HG03280 (cell line): ENCODE data around the gene CEP85.
"Not testable (repeated sequence)": the region's sequence is repeated elsewhere in the genome, so short reads cannot be mapped to it uniquely, and the experiment has no call there.

Experiments
- ATAC-seq: cut with Tn5 transposase; IDR thresholded peaks from one replicate; pipeline ENCODE4 v1.9.1; 2021; ENCODE audit warnings: mild to moderate bottlenecking, moderate library complexity; ENCODE audit not compliant: unreplicated experiment

The CEP85 gene

DNA sequence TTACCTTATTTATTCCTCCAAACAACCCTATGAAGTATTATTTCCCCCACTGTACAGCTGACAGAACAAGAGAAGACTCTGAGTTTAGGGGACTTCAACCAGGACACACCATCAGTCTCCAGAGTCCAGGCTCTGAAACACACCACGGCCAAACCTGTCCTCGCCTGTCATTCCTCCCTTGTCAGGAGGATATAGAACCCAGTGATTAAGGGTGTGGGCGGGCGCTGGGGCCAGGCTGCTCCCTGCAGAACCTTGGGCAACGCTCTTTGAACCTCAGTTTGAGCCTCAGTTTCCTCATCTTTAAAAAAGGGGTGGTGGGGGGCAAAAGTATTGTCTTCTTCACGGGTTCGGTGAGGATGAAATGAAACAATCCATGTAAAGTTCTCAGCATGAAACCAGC is 9.4 kb upstream of the CEP85 start:
- ATAC-seq: no peak

DNA sequence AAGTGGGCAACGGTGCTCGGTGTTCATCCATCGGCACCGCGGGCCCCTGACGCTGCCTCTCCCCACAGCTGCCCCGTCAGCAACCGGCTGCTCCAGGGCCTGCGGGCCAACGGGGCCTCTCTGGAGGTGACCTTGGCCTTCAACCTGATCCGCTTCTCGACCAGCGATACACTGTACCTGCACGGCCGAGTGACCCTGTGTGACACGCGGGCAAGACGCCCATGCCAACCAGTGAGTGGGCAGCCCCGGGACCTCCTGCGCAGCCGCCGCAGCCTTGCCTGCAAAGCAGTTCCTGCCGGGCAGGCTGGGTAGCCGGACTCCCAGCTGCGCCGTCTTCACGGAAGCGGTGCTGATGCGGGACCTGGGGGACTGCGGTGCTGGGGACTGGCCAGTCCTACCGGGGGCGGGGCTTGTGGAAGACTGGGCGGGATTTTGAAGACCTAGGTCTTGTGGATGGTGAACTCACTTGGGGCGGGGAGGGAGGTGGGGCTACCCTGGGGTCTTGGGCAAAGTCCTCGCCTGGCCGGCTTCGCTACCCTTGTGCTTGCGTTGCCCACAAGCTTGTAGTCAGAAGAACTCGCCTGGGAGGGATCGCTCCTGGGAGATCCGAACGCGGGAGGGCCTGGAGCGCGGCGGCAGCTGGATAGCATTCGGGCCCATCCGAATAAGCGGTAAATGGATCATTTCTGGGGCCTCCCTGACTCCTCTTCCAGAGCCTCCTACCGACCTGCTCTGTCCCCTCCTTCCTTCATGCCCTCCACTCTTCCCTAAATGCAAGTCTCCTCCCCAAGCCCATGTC is 8.8 kb upstream of the CEP85 start:
- ATAC-seq: no peak

DNA sequence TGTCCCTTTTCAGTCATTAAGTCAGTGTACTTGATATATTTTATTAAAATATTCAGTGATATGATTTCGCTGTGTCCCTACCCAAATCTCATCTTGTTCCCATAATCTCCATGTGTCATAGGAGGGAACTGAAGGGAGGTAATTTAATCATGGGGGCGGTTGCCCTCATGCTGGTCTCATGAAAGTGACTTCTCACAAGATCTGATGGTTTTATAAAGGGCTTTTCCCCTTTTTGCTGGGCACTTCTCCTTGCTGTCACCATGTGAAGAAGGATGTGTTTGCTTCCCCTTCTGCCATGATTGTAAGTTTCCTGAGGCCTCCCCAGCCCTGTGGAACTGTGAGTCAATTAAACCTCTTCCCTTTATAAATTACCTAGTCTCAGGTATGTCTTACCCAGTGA is 3.3 kb upstream of the CEP85 start:
- not testable (repeated sequence) for ATAC-seq

GRCh38 chr1:26234644-26235370 is 807 bp downstream of the CEP85 start:
- no peak for ATAC-seq

GRCh38 chr1:26237230-26237966 is 3.4 kb downstream of the CEP85 start:
- ATAC-seq: no peak

GRCh38 chr1:26239936-26240335 is 5.9 kb downstream of the CEP85 start:
- no peak for ATAC-seq

DNA sequence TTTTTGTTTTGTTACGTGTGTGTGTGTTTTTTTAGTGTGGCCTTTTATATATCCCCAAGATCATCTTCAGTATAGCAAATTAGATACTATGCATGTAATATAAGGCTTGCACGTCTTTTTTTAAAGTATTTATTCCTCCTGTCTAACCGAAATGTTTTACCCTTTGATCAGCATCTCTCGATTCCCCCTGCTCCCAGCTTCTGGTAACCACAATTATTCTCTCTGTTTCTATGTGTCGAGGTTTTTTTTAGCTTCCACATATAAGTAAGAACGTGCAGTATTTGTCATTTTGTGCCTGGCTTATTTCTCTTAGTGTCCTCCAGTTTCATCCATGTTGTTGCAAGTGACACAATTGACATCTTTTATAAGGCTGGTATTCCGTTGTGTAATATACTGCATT is 18.7 kb downstream of the CEP85 start:
- no peak for ATAC-seq

DNA sequence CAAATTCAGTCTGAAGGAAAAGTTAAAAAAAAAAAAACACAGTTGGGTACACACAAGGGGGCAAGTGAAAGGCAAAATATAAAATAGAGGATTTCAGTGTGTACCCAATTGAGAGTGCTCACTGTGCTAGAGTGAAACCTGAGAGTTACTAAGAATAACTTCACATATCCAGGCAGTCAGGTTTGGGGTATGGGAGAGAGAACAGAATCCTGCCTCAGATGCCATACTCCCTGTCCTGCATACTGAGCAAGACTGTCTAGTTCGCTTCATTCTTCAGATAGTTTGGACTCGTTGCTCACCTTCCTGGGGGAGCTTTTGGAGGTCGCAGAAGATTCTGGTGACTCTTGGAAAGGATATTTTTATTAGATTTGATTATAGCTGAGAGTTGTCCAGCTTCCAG is 20.4 kb downstream of the CEP85 start:
- ATAC-seq: no peak

- ATAC-seq: no peak
These were observed 23.2 kb downstream of the CEP85 start for GRCh38 chr1:26257222-26257621.

DNA sequence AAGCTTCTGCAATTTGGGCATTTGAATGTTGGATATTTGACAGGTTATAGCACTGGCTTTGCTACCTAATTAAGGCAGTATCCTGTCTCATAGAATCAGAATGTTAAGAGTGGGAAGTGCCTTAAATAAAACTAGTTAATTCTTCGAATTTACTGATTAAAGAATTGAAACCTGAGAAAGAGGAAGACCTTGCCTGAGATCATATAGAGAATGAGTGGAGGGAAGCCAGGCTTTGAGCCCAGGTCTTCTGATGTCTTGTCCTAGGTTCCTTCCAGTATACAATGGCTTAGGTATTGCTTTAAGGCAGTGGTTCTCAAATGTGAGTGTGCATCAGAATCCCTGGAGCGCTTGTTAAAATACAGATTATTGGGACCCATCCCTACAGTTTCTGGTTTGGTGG is 25.0 kb downstream of the CEP85 start:
- ATAC-seq: no peak

DNA sequence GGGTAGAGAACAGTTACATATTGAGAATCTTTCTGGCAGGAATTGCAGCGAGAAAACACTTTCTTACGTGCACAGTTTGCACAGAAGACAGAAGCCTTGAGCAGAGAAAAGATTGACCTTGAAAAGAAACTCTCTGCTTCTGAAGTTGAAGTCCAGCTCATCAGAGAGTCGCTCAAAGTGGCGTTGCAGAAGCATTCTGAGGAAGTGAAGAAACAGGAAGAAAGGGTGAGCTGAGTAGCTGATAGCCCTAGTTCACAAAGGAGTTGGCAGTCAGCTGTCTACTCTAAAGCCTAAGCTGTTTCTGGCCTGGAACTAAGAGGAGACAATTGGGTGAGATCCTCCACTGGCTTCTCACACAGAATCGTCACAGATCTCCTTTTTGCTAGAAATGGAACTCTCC is 25.6 kb downstream of the CEP85 start:
- ATAC-seq: no peak

GRCh38 chr1:26263212-26263611 is 29.2 kb downstream of the CEP85 start:
- ATAC-seq: no peak

DNA sequence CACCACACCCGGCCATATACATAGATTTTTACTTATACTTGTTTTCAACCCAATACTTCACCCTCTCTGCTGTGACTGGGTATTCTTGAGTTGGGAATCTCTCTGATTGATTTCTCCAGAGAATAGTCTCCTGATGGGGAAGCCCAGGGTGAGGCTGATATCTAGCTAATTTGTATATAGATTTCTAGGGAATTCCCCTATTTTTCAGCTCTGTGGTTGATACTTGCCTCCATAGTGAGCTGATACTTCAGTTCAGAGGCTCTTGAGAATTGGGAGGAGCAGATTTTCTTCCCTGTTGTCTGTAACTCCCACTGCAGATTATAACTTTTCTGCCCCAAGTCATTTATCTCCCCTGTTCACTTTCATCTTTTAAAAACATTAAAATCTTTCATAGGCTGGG is 31.4 kb downstream of the CEP85 start:
- no peak for ATAC-seq

DNA sequence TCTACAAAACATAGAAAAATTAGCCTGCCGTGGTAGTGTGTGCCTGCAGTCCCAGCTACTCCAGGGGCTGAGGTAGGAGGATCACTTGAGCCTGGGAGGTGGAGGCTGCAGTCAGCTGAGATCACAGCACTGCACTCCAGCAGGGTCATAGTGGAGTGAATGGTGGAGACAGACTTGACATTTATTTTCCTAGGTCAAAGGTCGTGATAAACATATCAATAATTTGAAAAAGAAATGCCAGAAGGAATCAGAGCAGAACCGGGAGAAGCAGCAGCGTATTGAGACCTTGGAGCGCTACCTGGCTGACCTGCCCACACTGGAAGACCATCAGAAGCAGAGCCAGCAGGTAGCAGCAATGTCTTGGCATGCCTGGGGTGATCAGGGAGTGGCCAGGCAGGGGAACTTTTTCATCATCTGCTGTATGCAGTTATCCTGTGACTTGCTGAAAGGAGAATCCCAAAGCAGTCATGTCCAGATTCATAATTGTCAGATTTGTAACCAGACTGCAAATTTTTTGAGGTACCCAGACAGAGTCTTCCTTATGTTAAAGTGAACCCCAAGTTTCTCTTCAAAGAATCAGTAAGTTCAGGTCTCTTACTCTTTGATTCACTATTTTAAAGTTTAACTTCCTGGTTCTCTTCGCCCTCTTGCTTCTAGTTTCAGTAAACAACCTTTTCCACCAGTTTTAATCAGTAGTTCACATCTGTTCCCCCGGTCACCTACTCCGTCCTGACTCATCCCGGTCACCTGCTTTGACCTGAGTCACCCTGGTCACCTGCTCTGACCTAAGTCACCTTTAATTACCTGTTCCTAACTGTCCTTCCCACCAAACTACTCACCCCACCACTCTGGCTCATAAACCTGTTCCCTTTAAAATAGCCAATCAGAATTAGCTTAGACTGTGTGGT is 34.5 kb downstream of the CEP85 start:
- no peak for ATAC-seq

DNA sequence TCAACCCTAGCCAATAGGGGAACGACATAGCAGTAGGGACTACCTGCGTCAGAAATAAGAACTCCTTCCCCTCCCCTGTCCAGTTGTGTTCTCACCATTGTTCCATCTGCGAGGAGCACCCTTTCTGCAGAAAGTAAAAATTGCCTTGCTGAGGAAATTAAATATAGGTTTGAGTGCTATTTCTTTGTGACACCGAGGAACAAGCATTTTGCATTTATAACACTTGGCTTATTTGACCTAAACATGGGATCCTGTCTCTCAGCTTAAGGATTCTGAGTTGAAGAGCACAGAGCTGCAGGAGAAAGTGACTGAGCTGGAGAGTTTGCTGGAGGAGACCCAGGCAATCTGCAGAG is 35.2 kb downstream of the CEP85 start:
- no peak for ATAC-seq

- no peak for ATAC-seq
These were observed 40.9 kb downstream of the CEP85 start for GRCh38 chr1:26274801-26275425.

DNA sequence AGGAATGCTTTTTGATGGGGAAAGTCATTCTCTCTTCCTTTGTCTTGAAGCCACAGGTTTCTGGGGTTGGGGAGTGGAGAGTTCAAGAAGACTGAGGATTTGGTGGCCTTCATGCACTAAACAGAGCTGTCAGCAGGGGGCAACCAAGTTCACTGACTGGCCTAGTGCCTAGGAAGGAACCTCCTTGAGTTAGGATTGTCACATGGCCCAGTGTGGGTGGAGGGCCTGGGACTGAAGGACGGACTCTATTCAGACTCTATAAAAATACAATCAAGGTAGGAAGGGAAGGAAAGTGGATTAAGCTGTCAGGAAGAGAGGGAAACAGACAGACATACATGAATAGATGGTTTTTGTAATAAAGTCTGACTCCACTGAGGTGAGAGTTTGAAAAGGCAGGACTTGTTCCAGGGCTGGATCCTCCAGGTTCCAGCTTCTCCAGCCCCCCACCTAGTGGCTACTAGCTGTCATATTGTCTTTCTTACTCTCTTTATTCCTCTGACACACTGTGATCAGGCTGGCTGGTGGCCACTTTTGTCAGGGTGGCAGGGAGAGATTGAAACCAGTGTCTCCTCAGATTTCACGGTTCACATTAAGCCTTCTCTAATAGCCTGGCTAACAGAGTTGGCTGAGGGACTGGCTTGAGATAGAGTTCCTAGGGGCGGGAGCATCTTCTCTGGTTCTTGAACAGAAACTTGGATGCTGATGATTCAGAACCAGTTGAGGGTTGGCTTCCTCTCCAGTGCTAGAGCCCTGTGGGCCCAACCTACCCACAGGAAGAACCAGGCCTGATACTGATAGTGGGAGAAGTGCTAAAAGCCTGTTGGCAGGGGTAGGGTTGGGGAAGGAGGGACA is 41.8 kb downstream of the CEP85 start:
- ATAC-seq: no peak

DNA sequence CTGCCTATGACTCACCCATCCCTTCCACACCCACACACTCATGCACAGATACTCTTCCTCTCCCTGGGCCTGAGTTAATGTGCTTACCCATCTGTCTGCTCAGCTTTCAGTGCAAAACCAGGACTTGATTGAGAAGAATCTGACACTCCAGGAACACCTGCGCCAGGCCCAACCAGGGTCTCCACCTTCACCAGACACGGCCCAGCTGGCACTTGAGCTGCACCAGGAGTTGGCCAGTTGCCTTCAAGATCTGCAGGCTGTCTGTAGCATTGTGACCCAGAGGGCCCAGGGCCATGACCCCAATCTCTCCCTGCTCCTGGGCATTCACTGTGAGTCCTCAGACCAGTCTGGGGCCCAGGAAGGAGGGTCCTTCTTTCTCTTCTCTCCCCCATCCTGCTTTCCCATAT is 42.4 kb downstream of the CEP85 start:
- ATAC-seq: no peak

- no peak for ATAC-seq
These were observed 43.3 kb downstream of the CEP85 start for GRCh38 chr1:26277261-26277661.
